ENCODE data around the gene TMEM130.
A peak's percentile ranks its signal among the peaks of the same experiment; 100 is the strongest.

Gene TMEM130

GRCh38 chr7:98864731-98865453, 4.9 kb downstream of the TMEM130 start:
- DNase-seq (ENCODE audit: low read depth), result peak; percentile 42
- H3K4me3 ChIP-seq (ENCODE audit: low read length), result no peak overlapping the region
- no peak for TF ChIP-seq CTCF (conservative IDR thresholded peaks at IDR 0.05; ENCODE audit: low read length)

- no peak for DNase-seq (ENCODE audit: low read depth)
- no peak overlapping the region for H3K4me3 ChIP-seq (ENCODE audit: low read length)
- TF ChIP-seq CTCF (conservative IDR thresholded peaks at IDR 0.05; ENCODE audit: low read length), result no peak
Observed at GRCh38 chr7:98863601-98864000, 6.2 kb downstream of the TMEM130 start.

GRCh38 chr7:98862716-98863420, 6.9 kb downstream of the TMEM130 start:
- DNase-seq (ENCODE audit: low read depth), result no peak
- no peak for TF ChIP-seq CTCF (conservative IDR thresholded peaks at IDR 0.05; ENCODE audit: low read length)
- no peak overlapping the region for H3K4me3 ChIP-seq (ENCODE audit: low read length)

- no peak for DNase-seq (ENCODE audit: low read depth)
- no peak for TF ChIP-seq CTCF (conservative IDR thresholded peaks at IDR 0.05; ENCODE audit: low read length)
- no peak overlapping the region for H3K4me3 ChIP-seq (ENCODE audit: low read length)
Observed at GRCh38 chr7:98862203-98862602, 7.6 kb downstream of the TMEM130 start.

GRCh38 chr7:98860071-98860470, 9.7 kb downstream of the TMEM130 start:
- DNase-seq (ENCODE audit: low read depth), result no peak

GRCh38 chr7:98855610-98856422, 14.0 kb downstream of the TMEM130 start:
- H3K4me3 ChIP-seq (ENCODE audit: low read length), result no peak overlapping the region
- DNase-seq (ENCODE audit: low read depth), result peak; percentile 38
- no peak for TF ChIP-seq CTCF (conservative IDR thresholded peaks at IDR 0.05; ENCODE audit: low read length)

More at GRCh38 chr7:98860071-98860470, 9.7 kb downstream of the TMEM130 start:
- no peak for TF ChIP-seq CTCF (conservative IDR thresholded peaks at IDR 0.05; ENCODE audit: low read length)
- no peak overlapping the region for H3K4me3 ChIP-seq (ENCODE audit: low read length)

Data from AG10803 (cell line).